HepG2 (cell line): ENCODE measurements around the gene LYSMD1. TPM values are rescaled to one million over a fixed set of nuclear protein-coding genes. Genes with fewer than 3 reads are reported as not detected.

Source experiments
- DMAP1 ChIP-seq: IDR thresholded peaks from 2 replicates; pipeline ENCODE4 v1.6.1; 2016
- EZH2 ChIP-seq: conservative IDR thresholded peaks from 2 replicates; pipeline ENCODE4 v1.6.1; 2012; ENCODE audit warnings: mild to moderate bottlenecking, low read depth, low read length, moderate library complexity
- FOXM1 ChIP-seq: sonication (generic); formaldehyde crosslinking; IDR thresholded peaks from 2 replicates; pipeline ENCODE4 v1.5.0; 2020; ENCODE audit warnings: missing genetic modification reagents
- FOXO1 ChIP-seq: sonication (generic); formaldehyde crosslinking; IDR thresholded peaks from 2 replicates; pipeline ENCODE4 v1.4.0; 2020; ENCODE audit warnings: missing genetic modification reagents
- HOXD1 ChIP-seq: sonication (generic); formaldehyde crosslinking; IDR thresholded peaks from 2 replicates; pipeline ENCODE4 v1.5.0; 2020; ENCODE audit warnings: missing genetic modification reagents
- MXD4 ChIP-seq: IDR thresholded peaks from 2 replicates; pipeline ENCODE4 v1.6.1; 2016; ENCODE audit warnings: mild to moderate bottlenecking, missing biosample characterization, missing genetic modification reagents
- NFATC3 ChIP-seq: sonication (generic); formaldehyde crosslinking; IDR thresholded peaks from 2 replicates; pipeline ENCODE4 v1.5.1; 2020; ENCODE audit warnings: mild to moderate bottlenecking, missing genetic modification reagents
- NFYC ChIP-seq: IDR thresholded peaks from 2 replicates; pipeline ENCODE4 v1.6.1; 2016; ENCODE audit warnings: missing genetic modification reagents, missing compliant biosample characterization
- PRPF4 ChIP-seq: fragments of 200-400 bp; formaldehyde crosslinking; IDR thresholded peaks from 2 replicates; pipeline ENCODE4 v1.6.1; 2016; ENCODE audit warnings: low read length, low read depth; ENCODE audit not compliant: poor library complexity, severe bottlenecking
- RAD51 ChIP-seq: fragments of 450-650 bp; IDR thresholded peaks from 2 replicates; pipeline ENCODE4 v1.6.1; 2016; ENCODE audit warnings: borderline replicate concordance
- SP140L ChIP-seq: sonication (generic); formaldehyde crosslinking; IDR thresholded peaks from 2 replicates; pipeline ENCODE4 v1.4.0; 2020; ENCODE audit warnings: missing genetic modification reagents, borderline replicate concordance
- SRSF9 ChIP-seq: fragments of 200-400 bp; formaldehyde crosslinking; IDR thresholded peaks from 2 replicates; pipeline ENCODE4 v1.6.1; 2018; ENCODE audit warnings: borderline replicate concordance, mild to moderate bottlenecking, low read depth, low read length; ENCODE audit not compliant: insufficient read depth, poor library complexity, severe bottlenecking
- ZNF253 ChIP-seq: sonication (generic); formaldehyde crosslinking; IDR thresholded peaks from 2 replicates; pipeline ENCODE4 v1.8.0; 2022; ENCODE audit warnings: mild to moderate bottlenecking, missing genetic modification reagents, borderline replicate concordance
- ZNF441 ChIP-seq: sonication (generic); formaldehyde crosslinking; IDR thresholded peaks from 2 replicates; pipeline ENCODE4 v1.7.0; 2021; ENCODE audit warnings: missing genetic modification reagents, borderline replicate concordance
- polyA plus RNA-seq, 8 experiments: library from polyadenylated mRNA; depleted of rRNA in 3 of 8; stranded (reverse) in 7 of 8; unstranded in 1 of 8; fragments of >200 nt; fragmentation: Illumina TruSeq in 4 of 8; extraction: Trizol in 4 of 8; gene quantifications; 2 replicates each; pipeline versions ENCODE4 v1.2.1 to v1.2.3, GENCODE V29; 2011 to 2016; ENCODE audit warnings: low read depth in 4 of 8, missing spikeins in 1 of 8, mixed read lengths in 1 of 8; ENCODE audit not compliant: insufficient read depth in 1 of 8
- total RNA-seq, 5 experiments: library from RNA; depleted of rRNA; stranded (reverse); fragments of >200 nt; fragmentation: Illumina TruSeq; extraction: Trizol; gene quantifications; 2 replicates each; pipeline ENCODE4 v1.2.3, GENCODE V29; 2016; ENCODE audit warnings: low read depth in 1 of 5
- TF ChIP-seq, protein P1 (sequence below): sonication (generic); formaldehyde crosslinking; IDR thresholded peaks from one replicate; pipeline ENCODE4 v1.5.1; 2020; ENCODE audit warnings: mild to moderate bottlenecking, missing genetic modification reagents; ENCODE audit errors: not compliant biosample characterization
- TF ChIP-seq, protein P2 (sequence below): sonication (generic); formaldehyde crosslinking; IDR thresholded peaks from 2 replicates; pipeline ENCODE4 v1.5.0; 2020; ENCODE audit warnings: mild to moderate bottlenecking, missing genetic modification reagents
- TF ChIP-seq, protein P3 (sequence below): sonication (generic); formaldehyde crosslinking; IDR thresholded peaks from 2 replicates; pipeline ENCODE4 v1.8.1; 2023; ENCODE audit warnings: mild to moderate bottlenecking, missing genetic modification reagents

Gene LYSMD1
- total and polyA plus RNA-seq, 2 of the 13 experiments (the other 11 are each of a cell fraction or from before 2014, with no cell fraction given) = 3.8 to 4.8 TPM

DNA sequence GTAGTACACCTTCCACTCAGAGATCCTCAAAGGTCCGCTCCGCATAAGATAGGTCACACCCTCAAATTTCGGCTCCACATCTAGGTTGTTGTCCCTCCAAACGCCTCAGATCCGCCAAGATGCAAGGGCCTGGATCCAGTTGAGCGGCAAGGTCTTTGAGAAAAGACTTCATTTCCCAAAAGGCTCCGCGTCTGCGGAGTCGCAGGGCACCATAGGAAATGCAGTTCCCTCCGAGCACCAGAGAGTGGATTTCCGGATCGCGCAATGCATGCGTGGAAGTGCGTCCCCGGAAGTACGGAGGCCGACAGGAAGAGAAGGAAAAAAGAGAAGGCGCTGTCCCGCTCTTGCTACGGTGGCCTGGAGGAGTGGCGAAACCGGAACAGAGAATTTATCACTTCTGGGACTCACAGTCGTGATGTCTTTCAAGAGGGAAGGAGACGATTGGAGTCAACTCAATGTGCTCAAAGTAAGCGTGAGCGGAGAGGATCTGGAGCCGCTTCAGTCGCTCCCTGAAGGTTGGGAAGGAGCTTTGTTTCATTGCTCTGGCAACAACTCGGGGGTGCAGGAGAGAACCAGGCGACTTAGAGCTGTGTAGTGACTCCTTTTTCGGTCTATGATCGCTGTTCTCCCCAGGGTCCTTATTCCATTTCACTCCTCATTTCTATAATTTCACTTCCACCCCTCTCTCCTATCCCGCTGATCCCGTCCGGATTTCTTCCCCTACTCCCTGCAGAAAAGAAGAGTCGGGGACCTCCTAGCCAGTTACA lies at the start of gene LYSMD1, which contains the start of gene SCNM1 (continued):
- TF ChIP-seq, protein P1, sequence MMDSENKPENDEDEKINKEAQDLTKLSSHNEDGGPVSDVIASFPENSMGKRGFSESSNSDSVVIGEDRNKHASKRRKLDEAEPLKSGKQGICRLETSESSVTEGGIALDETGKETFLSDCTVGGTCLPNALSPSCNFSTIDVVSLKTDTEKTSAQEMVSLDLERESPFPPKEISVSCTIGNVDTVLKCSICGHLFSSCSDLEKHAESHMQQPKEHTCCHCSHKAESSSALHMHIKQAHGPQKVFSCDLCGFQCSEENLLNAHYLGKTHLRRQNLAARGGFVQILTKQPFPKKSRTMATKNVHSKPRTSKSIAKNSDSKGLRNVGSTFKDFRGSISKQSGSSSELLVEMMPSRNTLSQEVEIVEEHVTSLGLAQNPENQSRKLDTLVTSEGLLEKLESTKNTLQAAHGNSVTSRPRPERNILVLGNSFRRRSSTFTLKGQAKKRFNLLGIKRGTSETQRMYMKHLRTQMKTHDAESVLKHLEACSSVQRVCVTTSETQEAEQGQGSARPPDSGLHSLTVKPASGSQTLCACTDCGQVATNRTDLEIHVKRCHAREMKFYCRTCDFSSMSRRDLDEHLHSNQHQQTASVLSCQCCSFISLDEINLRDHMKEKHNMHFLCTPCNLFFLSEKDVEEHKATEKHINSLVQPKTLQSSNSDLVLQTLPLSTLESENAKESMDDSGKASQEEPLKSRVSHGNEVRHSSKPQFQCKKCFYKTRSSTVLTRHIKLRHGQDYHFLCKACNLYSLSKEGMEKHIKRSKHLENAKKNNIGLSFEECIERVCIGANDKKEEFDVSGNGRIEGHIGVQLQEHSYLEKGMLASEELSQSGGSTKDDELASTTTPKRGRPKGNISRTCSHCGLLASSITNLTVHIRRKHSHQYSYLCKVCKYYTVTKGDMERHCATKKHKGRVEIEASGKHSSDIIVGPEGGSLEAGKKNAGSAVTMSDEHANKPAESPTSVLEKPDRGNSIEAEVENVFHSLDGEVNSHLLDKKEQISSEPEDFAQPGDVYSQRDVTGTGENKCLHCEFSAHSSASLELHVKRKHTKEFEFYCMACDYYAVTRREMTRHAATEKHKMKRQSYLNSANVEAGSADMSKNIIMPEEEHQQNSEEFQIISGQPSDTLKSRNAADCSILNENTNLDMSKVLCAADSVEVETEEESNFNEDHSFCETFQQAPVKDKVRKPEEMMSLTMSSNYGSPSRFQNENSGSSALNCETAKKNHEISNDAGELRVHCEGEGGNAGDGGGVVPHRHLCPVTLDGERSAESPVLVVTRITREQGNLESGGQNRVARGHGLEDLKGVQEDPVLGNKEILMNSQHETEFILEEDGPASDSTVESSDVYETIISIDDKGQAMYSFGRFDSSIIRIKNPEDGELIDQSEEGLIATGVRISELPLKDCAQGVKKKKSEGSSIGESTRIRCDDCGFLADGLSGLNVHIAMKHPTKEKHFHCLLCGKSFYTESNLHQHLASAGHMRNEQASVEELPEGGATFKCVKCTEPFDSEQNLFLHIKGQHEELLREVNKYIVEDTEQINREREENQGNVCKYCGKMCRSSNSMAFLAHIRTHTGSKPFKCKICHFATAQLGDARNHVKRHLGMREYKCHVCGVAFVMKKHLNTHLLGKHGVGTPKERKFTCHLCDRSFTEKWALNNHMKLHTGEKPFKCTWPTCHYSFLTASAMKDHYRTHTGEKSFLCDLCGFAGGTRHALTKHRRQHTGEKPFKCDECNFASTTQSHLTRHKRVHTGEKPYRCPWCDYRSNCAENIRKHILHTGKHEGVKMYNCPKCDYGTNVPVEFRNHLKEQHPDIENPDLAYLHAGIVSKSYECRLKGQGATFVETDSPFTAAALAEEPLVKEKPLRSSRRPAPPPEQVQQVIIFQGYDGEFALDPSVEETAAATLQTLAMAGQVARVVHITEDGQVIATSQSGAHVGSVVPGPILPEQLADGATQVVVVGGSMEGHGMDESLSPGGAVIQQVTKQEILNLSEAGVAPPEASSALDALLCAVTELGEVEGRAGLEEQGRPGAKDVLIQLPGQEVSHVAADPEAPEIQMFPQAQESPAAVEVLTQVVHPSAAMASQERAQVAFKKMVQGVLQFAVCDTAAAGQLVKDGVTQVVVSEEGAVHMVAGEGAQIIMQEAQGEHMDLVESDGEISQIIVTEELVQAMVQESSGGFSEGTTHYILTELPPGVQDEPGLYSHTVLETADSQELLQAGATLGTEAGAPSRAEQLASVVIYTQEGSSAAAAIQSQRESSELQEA (CRISPR knock-in tag) = no peak
- TF ChIP-seq FOXO1 (CRISPR knock-in tag) (no peak), RAD51 (no peak), NFYC (CRISPR knock-in tag) (peak; percentile 39; the same call in 1 of the 2 replicates), SRSF9 (no peak), MXD4 (peak; percentile 50; the same call in 1 of the 2 replicates), ZNF253 (CRISPR knock-in tag) (no peak), FOXM1 (CRISPR knock-in tag) (0 out of 2 replicates have a peak, but pooled peaks have one; percentile 14), EZH2 (no peak), HOXD1 (CRISPR knock-in tag) (peak; percentile 72), NFATC3 (CRISPR knock-in tag) (0 out of 2 replicates have a peak, but pooled peaks have one; percentile 40), ZNF441 (peak; percentile 38; the same call in 1 of the 2 replicates), PRPF4 (no peak), SP140L (peak; percentile 66; the same call in 1 of the 2 replicates), DMAP1 (peak; percentile 82; the same call in 1 of the 2 replicates)
- TF ChIP-seq, protein P2, sequence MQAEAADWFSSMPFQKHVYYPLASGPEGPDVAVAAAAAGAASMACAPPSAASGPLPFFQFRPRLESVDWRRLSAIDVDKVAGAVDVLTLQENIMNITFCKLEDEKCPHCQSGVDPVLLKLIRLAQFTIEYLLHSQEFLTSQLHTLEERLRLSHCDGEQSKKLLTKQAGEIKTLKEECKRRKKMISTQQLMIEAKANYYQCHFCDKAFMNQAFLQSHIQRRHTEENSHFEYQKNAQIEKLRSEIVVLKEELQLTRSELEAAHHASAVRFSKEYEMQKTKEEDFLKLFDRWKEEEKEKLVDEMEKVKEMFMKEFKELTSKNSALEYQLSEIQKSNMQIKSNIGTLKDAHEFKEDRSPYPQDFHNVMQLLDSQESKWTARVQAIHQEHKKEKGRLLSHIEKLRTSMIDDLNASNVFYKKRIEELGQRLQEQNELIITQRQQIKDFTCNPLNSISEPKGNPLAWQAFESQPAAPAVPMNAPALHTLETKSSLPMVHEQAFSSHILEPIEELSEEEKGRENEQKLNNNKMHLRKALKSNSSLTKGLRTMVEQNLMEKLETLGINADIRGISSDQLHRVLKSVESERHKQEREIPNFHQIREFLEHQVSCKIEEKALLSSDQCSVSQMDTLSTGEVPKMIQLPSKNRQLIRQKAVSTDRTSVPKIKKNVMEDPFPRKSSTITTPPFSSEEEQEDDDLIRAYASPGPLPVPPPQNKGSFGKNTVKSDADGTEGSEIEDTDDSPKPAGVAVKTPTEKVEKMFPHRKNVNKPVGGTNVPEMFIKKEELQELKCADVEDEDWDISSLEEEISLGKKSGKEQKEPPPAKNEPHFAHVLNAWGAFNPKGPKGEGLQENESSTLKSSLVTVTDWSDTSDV (CRISPR knock-in tag) = no peak
- TF ChIP-seq, protein P3, sequence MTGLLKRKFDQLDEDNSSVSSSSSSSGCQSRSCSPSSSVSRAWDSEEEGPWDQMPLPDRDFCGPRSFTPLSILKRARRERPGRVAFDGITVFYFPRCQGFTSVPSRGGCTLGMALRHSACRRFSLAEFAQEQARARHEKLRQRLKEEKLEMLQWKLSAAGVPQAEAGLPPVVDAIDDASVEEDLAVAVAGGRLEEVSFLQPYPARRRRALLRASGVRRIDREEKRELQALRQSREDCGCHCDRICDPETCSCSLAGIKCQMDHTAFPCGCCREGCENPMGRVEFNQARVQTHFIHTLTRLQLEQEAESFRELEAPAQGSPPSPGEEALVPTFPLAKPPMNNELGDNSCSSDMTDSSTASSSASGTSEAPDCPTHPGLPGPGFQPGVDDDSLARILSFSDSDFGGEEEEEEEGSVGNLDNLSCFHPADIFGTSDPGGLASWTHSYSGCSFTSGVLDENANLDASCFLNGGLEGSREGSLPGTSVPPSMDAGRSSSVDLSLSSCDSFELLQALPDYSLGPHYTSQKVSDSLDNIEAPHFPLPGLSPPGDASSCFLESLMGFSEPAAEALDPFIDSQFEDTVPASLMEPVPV (CRISPR knock-in tag) = no peak
